ENCODE measurements around the gene C5.

GRCh38 chr9:120961936-120962335 lies 88.1 kb downstream of the C5 start:
- TF ChIP-seq FOXK2 (IDR thresholded peaks at IDR 0.05) (no peak), NFRKB (IDR thresholded peaks at IDR 0.05) (no peak), SP1 (IDR thresholded peaks at IDR 0.05) (no peak), ZNF384 (IDR thresholded peaks at IDR 0.05) (no peak)
- TF ChIP-seq, protein P1, sequence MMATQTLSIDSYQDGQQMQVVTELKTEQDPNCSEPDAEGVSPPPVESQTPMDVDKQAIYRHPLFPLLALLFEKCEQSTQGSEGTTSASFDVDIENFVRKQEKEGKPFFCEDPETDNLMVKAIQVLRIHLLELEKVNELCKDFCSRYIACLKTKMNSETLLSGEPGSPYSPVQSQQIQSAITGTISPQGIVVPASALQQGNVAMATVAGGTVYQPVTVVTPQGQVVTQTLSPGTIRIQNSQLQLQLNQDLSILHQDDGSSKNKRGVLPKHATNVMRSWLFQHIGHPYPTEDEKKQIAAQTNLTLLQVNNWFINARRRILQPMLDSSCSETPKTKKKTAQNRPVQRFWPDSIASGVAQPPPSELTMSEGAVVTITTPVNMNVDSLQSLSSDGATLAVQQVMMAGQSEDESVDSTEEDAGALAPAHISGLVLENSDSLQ (IDR thresholded peaks at IDR 0.05) = no peak
